ENCODE data around the gene DHRS7B. TPM values are rescaled to one million over a fixed set of nuclear protein-coding genes. Genes with fewer than 3 reads are reported as not detected.

DHRS7B gene
- polyA plus RNA-seq, 1 of the 3 experiments (the other 2 are of a cell fraction), result 17.8 TPM

DNA sequence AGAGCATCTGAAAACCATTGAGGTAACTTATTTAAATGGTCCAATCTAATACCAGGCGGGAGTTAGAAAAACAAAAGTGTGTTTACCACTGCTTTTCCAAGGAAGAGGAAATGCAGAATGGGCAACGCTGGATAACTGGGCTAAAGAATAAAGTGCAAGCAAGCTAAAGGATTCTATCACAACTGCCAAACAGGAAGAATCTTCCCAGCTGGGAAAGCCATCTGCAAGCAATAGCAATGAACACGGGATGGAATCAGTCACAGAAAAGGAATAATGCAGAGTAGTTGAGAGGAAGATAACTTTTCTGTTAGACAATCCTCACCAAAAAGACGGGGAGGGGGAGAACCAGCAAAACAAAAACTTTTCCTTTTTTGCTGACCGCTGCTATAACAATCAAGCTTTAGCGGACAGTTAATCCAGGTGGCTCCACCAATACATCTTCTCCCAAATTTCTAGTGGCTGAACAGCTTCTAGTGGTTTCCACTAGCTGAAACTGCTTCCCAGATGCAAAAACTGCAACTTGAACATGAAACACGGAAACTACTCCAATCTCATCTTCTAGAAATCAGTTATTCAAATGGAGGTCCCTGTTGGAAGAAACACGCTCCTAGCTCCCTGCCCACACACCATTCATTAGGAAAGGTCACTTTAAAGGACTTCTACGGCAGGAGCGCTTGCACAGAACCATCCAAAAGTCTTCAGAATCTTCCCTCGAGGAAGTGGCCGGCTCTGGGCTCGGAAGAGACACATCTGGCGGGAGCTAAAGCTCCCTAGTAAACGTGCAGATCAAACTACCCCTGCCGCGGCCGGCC is 86.3 kb downstream of the DHRS7B start (continued):
- TF ChIP-seq, protein P1, sequence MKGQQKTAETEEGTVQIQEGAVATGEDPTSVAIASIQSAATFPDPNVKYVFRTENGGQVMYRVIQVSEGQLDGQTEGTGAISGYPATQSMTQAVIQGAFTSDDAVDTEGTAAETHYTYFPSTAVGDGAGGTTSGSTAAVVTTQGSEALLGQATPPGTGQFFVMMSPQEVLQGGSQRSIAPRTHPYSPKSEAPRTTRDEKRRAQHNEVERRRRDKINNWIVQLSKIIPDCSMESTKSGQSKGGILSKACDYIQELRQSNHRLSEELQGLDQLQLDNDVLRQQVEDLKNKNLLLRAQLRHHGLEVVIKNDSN (IDR thresholded peaks at IDR 0.05; ENCODE audit: borderline replicate concordance, low read depth), result no peak
- TF ChIP-seq ELF1 (IDR thresholded peaks at IDR 0.05) (no peak), FOSL2 (IDR thresholded peaks at IDR 0.05; ENCODE audit: borderline replicate concordance, low read depth) (no peak), EZH2phosphoT487 (IDR thresholded peaks at IDR 0.05; ENCODE audit: borderline replicate concordance, low read depth) (no peak), RXRA (IDR thresholded peaks at IDR 0.05; ENCODE audit: borderline replicate concordance, low read depth) (no peak), RAD21 (IDR thresholded peaks at IDR 0.05; ENCODE audit: low read length) (no peak), JUND (IDR thresholded peaks at IDR 0.05) (no peak), RCOR1 (IDR thresholded peaks at IDR 0.05; ENCODE audit: low read length) (no peak), EP300 (IDR thresholded peaks at IDR 0.05; ENCODE audit: borderline replicate concordance in 1 of 2, low read depth in 1 of 2, low read length in 1 of 2) (no peak)
- TF ChIP-seq, protein P2, sequence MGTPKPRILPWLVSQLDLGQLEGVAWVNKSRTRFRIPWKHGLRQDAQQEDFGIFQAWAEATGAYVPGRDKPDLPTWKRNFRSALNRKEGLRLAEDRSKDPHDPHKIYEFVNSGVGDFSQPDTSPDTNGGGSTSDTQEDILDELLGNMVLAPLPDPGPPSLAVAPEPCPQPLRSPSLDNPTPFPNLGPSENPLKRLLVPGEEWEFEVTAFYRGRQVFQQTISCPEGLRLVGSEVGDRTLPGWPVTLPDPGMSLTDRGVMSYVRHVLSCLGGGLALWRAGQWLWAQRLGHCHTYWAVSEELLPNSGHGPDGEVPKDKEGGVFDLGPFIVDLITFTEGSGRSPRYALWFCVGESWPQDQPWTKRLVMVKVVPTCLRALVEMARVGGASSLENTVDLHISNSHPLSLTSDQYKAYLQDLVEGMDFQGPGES (IDR thresholded peaks at IDR 0.05; ENCODE audit: low read depth, low read length), result no peak

GRCh38 chr17:21213638-21214014 is 86.9 kb downstream of the DHRS7B start:
- H3K4me3 ChIP-seq (ENCODE audit: low read depth in 2 of 2, low read length in 1 of 2), result peak overlapping the region; percentile 97 to 99
- under 1% methylated on average over 15 of the region's 35 CpGs for WGBS (ENCODE audit: low lambda C conversion rate)
- peak overlapping the region; percentile 71; the same call in 1 of the 2 replicates for H2AFZ ChIP-seq (ENCODE audit: low read depth)
- H3K9me3 ChIP-seq, result no peaks in the 10 kb centered on the region
- H3K27me3 ChIP-seq (ENCODE audit: insufficient read depth), result no peaks in the 10 kb centered on the region
- ChIA-PET CTCF (interaction anchor here (0.6 to 2.9 kb wide), 8 partner anchors 19 to 299 kb away, joined by 3 to 16 read pairs (median 4); no protein-coding TSS in a partner anchor), POLR2A (interaction anchor here (0.8 to 1.3 kb wide), 3 partner anchors 10 to 63 kb away, joined by 3 to 4 read pairs (median 4); no protein-coding TSS in a partner anchor)
- H3K79me2 ChIP-seq (ENCODE audit: insufficient read depth), result peaks cover 88% of the 10 kb centered on the region
- H3K27ac ChIP-seq (ENCODE audit: low read depth in 2 of 2, low read length in 1 of 2), result peak overlapping the region; percentile 91 to 93
- H3K9ac ChIP-seq, result peak overlapping the region; percentile 99
- H3K4me2 ChIP-seq, result peak overlapping the region; percentile 91
- H3K4me1 ChIP-seq (ENCODE audit: control insufficient read depth in 1 of 2, insufficient read depth in 2 of 2, low read depth in 1 of 2, low read length in 1 of 2), result peaks cover 10 to 25% of the 10 kb centered on the region in 2 experiments; a peak in 2 of 4 replicates
- H4K20me1 ChIP-seq (ENCODE audit: insufficient read depth), result peaks cover 46% of the 10 kb centered on the region
- TF ChIP-seq FOSL2 (IDR thresholded peaks at IDR 0.05; ENCODE audit: borderline replicate concordance, low read depth) (no peak), RCOR1 (IDR thresholded peaks at IDR 0.05; ENCODE audit: low read length) (no peak), SIN3A (IDR thresholded peaks at IDR 0.05; ENCODE audit: borderline replicate concordance, low read depth, low read length) (no peak), SMC3 (IDR thresholded peaks at IDR 0.05; ENCODE audit: low read depth, low read length) (no peak), MEF2A (IDR thresholded peaks at IDR 0.05; ENCODE audit: borderline replicate concordance, low read depth) (no peak), ELF1 (IDR thresholded peaks at IDR 0.05) (no peak), TEAD4 (IDR thresholded peaks at IDR 0.05; ENCODE audit: borderline replicate concordance, insufficient read depth) (no peak), TAF1 (IDR thresholded peaks at IDR 0.05; ENCODE audit: borderline replicate concordance, low read depth, low read length) (no peak), TCF12 (IDR thresholded peaks at IDR 0.05) (no peak)
- TF ChIP-seq, protein P3, sequence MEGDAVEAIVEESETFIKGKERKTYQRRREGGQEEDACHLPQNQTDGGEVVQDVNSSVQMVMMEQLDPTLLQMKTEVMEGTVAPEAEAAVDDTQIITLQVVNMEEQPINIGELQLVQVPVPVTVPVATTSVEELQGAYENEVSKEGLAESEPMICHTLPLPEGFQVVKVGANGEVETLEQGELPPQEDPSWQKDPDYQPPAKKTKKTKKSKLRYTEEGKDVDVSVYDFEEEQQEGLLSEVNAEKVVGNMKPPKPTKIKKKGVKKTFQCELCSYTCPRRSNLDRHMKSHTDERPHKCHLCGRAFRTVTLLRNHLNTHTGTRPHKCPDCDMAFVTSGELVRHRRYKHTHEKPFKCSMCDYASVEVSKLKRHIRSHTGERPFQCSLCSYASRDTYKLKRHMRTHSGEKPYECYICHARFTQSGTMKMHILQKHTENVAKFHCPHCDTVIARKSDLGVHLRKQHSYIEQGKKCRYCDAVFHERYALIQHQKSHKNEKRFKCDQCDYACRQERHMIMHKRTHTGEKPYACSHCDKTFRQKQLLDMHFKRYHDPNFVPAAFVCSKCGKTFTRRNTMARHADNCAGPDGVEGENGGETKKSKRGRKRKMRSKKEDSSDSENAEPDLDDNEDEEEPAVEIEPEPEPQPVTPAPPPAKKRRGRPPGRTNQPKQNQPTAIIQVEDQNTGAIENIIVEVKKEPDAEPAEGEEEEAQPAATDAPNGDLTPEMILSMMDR (IDR thresholded peaks at IDR 0.05), result no peak
- TF ChIP-seq, protein P4, sequence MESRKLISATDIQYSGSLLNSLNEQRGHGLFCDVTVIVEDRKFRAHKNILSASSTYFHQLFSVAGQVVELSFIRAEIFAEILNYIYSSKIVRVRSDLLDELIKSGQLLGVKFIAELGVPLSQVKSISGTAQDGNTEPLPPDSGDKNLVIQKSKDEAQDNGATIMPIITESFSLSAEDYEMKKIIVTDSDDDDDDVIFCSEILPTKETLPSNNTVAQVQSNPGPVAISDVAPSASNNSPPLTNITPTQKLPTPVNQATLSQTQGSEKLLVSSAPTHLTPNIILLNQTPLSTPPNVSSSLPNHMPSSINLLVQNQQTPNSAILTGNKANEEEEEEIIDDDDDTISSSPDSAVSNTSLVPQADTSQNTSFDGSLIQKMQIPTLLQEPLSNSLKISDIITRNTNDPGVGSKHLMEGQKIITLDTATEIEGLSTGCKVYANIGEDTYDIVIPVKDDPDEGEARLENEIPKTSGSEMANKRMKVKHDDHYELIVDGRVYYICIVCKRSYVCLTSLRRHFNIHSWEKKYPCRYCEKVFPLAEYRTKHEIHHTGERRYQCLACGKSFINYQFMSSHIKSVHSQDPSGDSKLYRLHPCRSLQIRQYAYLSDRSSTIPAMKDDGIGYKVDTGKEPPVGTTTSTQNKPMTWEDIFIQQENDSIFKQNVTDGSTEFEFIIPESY (IDR thresholded peaks at IDR 0.05; ENCODE audit: borderline replicate concordance, low read depth), result no peak
- TF ChIP-seq, protein P2 (IDR thresholded peaks at IDR 0.05; ENCODE audit: low read depth, low read length), result no peak
- H3K36me3 ChIP-seq (replicated peaks in 1 of 2; ENCODE audit: control insufficient read depth in 1 of 2, insufficient read depth in 2 of 2, low read length in 1 of 2), result peaks cover 12 to 20% of the 10 kb centered on the region in 2 experiments
- H3F3A ChIP-seq (replicated peaks; ENCODE audit: insufficient read depth), result no peaks in the 10 kb centered on the region
- H3K9me2 ChIP-seq, result no peaks in the 10 kb centered on the region
- DNase-seq, result peak; percentile 87

Measured in SK-N-SH (cell line).